Measurements from ENCODE around the gene TAF12. TPM values are rescaled to one million over a fixed set of nuclear protein-coding genes. Genes with fewer than 3 reads are reported as not detected.
A peak's percentile ranks its signal among the peaks of the same experiment; 100 is the strongest.

The TAF12 gene
- total and polyA plus RNA-seq, 10 of the 15 experiments (the other 5 are each of a cell fraction or from before 2014, with no cell fraction given), result 18.3 to 43.3 (median 28.6) TPM

DNA sequence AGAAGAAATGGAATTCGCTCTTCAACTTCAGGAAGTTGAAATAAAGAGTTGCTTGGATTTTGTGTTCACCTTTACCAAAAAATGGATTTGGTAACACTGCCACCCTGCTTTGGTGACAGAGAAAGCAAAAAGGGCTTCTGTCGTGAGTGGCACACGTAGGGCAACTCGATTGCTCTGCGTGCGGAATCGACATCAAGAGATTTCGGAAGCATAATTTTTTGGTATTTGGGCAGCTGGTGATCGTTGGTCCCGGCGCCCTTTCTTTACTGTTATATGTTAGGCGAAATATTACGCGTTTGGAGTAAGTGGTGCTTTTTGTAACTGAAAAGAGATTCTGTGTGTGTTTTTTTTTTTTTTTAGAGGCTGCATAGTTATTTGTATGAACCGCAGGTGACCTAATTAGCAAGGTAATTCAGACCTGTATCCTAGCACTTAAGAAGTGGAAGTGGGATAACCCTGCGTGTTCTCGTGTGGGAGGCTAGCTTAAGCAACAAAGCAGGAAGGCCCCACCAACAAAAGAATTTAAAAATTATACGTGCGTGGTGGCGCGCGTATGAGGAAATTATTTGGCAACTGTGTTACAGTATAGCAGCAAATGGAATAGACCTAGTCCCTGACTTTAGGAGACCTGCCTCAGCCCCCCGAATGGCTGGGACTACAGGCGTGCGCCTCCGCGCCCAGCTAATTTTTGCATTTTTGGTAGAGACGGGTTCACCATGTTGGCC lies 5.8 kb upstream of the TAF12 start, which contains the start of gene RNU11 (continued):
- TF ChIP-seq, protein P1, sequence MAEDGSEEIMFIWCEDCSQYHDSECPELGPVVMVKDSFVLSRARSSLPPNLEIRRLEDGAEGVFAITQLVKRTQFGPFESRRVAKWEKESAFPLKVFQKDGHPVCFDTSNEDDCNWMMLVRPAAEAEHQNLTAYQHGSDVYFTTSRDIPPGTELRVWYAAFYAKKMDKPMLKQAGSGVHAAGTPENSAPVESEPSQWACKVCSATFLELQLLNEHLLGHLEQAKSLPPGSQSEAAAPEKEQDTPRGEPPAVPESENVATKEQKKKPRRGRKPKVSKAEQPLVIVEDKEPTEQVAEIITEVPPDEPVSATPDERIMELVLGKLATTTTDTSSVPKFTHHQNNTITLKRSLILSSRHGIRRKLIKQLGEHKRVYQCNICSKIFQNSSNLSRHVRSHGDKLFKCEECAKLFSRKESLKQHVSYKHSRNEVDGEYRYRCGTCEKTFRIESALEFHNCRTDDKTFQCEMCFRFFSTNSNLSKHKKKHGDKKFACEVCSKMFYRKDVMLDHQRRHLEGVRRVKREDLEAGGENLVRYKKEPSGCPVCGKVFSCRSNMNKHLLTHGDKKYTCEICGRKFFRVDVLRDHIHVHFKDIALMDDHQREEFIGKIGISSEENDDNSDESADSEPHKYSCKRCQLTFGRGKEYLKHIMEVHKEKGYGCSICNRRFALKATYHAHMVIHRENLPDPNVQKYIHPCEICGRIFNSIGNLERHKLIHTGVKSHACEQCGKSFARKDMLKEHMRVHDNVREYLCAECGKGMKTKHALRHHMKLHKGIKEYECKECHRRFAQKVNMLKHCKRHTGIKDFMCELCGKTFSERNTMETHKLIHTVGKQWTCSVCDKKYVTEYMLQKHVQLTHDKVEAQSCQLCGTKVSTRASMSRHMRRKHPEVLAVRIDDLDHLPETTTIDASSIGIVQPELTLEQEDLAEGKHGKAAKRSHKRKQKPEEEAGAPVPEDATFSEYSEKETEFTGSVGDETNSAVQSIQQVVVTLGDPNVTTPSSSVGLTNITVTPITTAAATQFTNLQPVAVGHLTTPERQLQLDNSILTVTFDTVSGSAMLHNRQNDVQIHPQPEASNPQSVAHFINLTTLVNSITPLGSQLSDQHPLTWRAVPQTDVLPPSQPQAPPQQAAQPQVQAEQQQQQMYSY (CRISPR knock-in tag; IDR thresholded peaks at IDR 0.05), result peak; percentile 100
- TF ChIP-seq IKZF2 (IDR thresholded peaks at IDR 0.05), result peak; percentile 89 to 91
- TF ChIP-seq MXI1 (IDR thresholded peaks at IDR 0.05; ENCODE audit: low read depth, low read length), result peak; percentile 95; the same call in 1 of the 2 replicates
- TF ChIP-seq, protein P2, sequence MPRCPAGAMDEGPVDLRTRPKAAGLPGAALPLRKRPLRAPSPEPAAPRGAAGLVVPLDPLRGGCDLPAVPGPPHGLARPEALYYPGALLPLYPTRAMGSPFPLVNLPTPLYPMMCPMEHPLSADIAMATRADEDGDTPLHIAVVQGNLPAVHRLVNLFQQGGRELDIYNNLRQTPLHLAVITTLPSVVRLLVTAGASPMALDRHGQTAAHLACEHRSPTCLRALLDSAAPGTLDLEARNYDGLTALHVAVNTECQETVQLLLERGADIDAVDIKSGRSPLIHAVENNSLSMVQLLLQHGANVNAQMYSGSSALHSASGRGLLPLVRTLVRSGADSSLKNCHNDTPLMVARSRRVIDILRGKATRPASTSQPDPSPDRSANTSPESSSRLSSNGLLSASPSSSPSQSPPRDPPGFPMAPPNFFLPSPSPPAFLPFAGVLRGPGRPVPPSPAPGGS (IDR thresholded peaks at IDR 0.05; ENCODE audit: borderline replicate concordance, insufficient read depth, low read depth, low read length, poor library complexity, severe bottlenecking), result peak; percentile 99
- no peak for TF ChIP-seq ZNF622 (IDR thresholded peaks at IDR 0.05)
- TF ChIP-seq SMAD5 (IDR thresholded peaks at IDR 0.05; ENCODE audit: low read depth), result peak; percentile 100
- no peak for TF ChIP-seq HDAC2 (IDR thresholded peaks at IDR 0.05)
- TF ChIP-seq LARP7 (IDR thresholded peaks at IDR 0.05), result peak; percentile 44; the same call in 1 of the 2 replicates
- peak; percentile 25; the same call in 1 of the 2 replicates for TF ChIP-seq SMARCA5 (IDR thresholded peaks at IDR 0.05)
- peak; percentile 96; the same call in 1 of the 2 replicates for TF ChIP-seq WRNIP1 (IDR thresholded peaks at IDR 0.05; ENCODE audit: borderline replicate concordance, low read depth, low read length)
- TF ChIP-seq IRF4 (IDR thresholded peaks at IDR 0.05; ENCODE audit: low read depth, low read length), result peak; percentile 80
- no peak for TF ChIP-seq SUPT20H (IDR thresholded peaks at IDR 0.05; ENCODE audit: borderline replicate concordance, control insufficient read depth, low read depth, low read length)
- TF ChIP-seq, protein P3, sequence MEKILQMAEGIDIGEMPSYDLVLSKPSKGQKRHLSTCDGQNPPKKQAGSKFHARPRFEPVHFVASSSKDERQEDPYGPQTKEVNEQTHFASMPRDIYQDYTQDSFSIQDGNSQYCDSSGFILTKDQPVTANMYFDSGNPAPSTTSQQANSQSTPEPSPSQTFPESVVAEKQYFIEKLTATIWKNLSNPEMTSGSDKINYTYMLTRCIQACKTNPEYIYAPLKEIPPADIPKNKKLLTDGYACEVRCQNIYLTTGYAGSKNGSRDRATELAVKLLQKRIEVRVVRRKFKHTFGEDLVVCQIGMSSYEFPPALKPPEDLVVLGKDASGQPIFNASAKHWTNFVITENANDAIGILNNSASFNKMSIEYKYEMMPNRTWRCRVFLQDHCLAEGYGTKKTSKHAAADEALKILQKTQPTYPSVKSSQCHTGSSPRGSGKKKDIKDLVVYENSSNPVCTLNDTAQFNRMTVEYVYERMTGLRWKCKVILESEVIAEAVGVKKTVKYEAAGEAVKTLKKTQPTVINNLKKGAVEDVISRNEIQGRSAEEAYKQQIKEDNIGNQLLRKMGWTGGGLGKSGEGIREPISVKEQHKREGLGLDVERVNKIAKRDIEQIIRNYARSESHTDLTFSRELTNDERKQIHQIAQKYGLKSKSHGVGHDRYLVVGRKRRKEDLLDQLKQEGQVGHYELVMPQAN (conservative IDR thresholded peaks at IDR 0.05), result peak; percentile 57; the same call in 1 of the 2 replicates
- TF ChIP-seq, protein P4, sequence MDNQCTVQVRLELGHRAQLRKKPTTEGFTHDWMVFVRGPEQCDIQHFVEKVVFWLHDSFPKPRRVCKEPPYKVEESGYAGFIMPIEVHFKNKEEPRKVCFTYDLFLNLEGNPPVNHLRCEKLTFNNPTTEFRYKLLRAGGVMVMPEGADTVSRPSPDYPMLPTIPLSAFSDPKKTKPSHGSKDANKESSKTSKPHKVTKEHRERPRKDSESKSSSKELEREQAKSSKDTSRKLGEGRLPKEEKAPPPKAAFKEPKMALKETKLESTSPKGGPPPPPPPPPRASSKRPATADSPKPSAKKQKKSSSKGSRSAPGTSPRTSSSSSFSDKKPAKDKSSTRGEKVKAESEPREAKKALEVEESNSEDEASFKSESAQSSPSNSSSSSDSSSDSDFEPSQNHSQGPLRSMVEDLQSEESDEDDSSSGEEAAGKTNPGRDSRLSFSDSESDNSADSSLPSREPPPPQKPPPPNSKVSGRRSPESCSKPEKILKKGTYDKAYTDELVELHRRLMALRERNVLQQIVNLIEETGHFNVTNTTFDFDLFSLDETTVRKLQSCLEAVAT (IDR thresholded peaks at IDR 0.05), result peak; percentile 99
- TF ChIP-seq, protein P5, sequence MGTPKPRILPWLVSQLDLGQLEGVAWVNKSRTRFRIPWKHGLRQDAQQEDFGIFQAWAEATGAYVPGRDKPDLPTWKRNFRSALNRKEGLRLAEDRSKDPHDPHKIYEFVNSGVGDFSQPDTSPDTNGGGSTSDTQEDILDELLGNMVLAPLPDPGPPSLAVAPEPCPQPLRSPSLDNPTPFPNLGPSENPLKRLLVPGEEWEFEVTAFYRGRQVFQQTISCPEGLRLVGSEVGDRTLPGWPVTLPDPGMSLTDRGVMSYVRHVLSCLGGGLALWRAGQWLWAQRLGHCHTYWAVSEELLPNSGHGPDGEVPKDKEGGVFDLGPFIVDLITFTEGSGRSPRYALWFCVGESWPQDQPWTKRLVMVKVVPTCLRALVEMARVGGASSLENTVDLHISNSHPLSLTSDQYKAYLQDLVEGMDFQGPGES (IDR thresholded peaks at IDR 0.05), result no peak; the same call in 1 of the 2 replicates
- TF ChIP-seq GABPA (IDR thresholded peaks at IDR 0.05; ENCODE audit: low read depth), result peak; percentile 73
- peak; percentile 80; the same call in 1 of the 2 replicates for TF ChIP-seq SPI1 (IDR thresholded peaks at IDR 0.05; ENCODE audit: borderline replicate concordance, insufficient read depth, low read depth, low read length)
- peak; percentile 84 for TF ChIP-seq EED (IDR thresholded peaks at IDR 0.05; ENCODE audit: low read depth)
- TF ChIP-seq BHLHE40 (IDR thresholded peaks at IDR 0.05; ENCODE audit: borderline replicate concordance in 1 of 2, low read depth in 2 of 2, low read length in 1 of 2), result peak; percentile 72 to 80
- TF ChIP-seq CREM (IDR thresholded peaks at IDR 0.05; ENCODE audit: low read depth), result peak; percentile 90

All from GM12878 (cell line).